Endodermal cell (in vitro differentiated cells): ENCODE data around the gene OMP. TPM values are rescaled to one million over a fixed set of nuclear protein-coding genes. Genes with fewer than 3 reads are reported as not detected.

Experiments used
- DNase-seq: peaks from one replicate; pipeline ENCODE4 v3.0.0-alpha.2; 2017
- H3K27ac ChIP-seq: 2 replicates; pipeline ENCODE4 v1.5.1; 2013; ENCODE audit warnings: mild to moderate bottlenecking, low read depth, low read length, moderate library complexity
- H3K27me3 ChIP-seq: 2 replicates; pipeline ENCODE4 v1.6.1; 2013; ENCODE audit warnings: mild to moderate bottlenecking, low read length, moderate library complexity; ENCODE audit not compliant: insufficient read depth, control insufficient read depth, poor library complexity, severe bottlenecking
- H3K36me3 ChIP-seq: 2 replicates; pipeline ENCODE4 v1.7.0; 2013; ENCODE audit warnings: mild to moderate bottlenecking, low read length, moderate library complexity; ENCODE audit not compliant: control insufficient read depth, insufficient read depth
- H3K4me1 ChIP-seq: one replicate; pipeline ENCODE4 v1.7.0; 2013; ENCODE audit warnings: low read length; ENCODE audit not compliant: control insufficient read depth, insufficient read depth
- H3K4me3 ChIP-seq: 2 replicates; pipeline ENCODE4 v1.5.1; 2013; ENCODE audit warnings: mild to moderate bottlenecking, low read length, moderate library complexity
- H3K9ac ChIP-seq: 2 replicates; pipeline ENCODE4 v1.6.1; 2013; ENCODE audit warnings: mild to moderate bottlenecking, low read length, moderate library complexity; ENCODE audit not compliant: poor library complexity, severe bottlenecking; ENCODE audit errors: extremely low read depth
- H3K9me3 ChIP-seq: 2 replicates; pipeline ENCODE4 v1.6.1; 2013; ENCODE audit warnings: mild to moderate bottlenecking, low read length, moderate library complexity; ENCODE audit not compliant: control insufficient read depth
- H3K27ac Mint-ChIP-seq: 2 replicates; pipeline ENCODE4 v1.8.0; 2020; ENCODE audit warnings: mixed read lengths
- H3K27me3 Mint-ChIP-seq: 2 replicates; pipeline ENCODE4 v1.8.0; 2021; ENCODE audit warnings: mild to moderate bottlenecking, mixed read lengths; ENCODE audit not compliant: insufficient read depth
- H3K36me3 Mint-ChIP-seq: 2 replicates; pipeline ENCODE4 v1.8.0; 2020; ENCODE audit warnings: low read depth, mixed read lengths
- H3K4me1 Mint-ChIP-seq: 2 replicates; pipeline ENCODE4 v1.8.0; 2020; ENCODE audit warnings: mixed read lengths
- H3K4me3 Mint-ChIP-seq: 2 replicates; pipeline ENCODE4 v1.8.0; 2020; ENCODE audit warnings: mild to moderate bottlenecking, moderate library complexity, mixed read lengths
- H3K9me3 Mint-ChIP-seq: 2 replicates; pipeline ENCODE4 v1.8.0; 2020; ENCODE audit warnings: mild to moderate bottlenecking, mixed read lengths
- CTCF ChIP-seq: fragments of 200-600 bp; sonication (generic); conservative IDR thresholded peaks from 2 replicates; pipeline ENCODE4 v1.5.0; 2021; ENCODE audit warnings: antibody characterized with exemption, mild to moderate bottlenecking
- WGBS, 2 experiments: methylation state at CpG; one replicate each; pipeline versions ENCODE4 v1.1.5 to v1.1.7; 2013; ENCODE audit warnings: missing lambda C conversion rate in 2 of 2, mixed read lengths in 1 of 2; ENCODE audit not compliant: insufficient coverage in 1 of 2, insufficient read length in 1 of 2; 5-methylcytosine and 5-hydroxymethylcytosine counted together
- total RNA-seq, 2 donors: library from RNA; stranded (reverse); fragmentation: NEBNext Ultra II Directional in 1 of 2; extraction: Animal tissue kit (Norgen Biotek cat#: 25700) in 1 of 2; gene quantifications; 2 replicates in 1 of 2; 3 replicates in 1 of 2; pipeline ENCODE4 v1.2.1, GENCODE V29; 2021

Gene OMP
- total RNA-seq, 2 donors from 2014 or later = 1.6 to 1.7 TPM

- H3K27me3 ChIP-seq = peaks cover 13% of the 10 kb centered on the region
- TF ChIP-seq CTCF = no peak
- no peaks in the 10 kb centered on the region for H3K4me1 ChIP-seq
- H3K36me3 ChIP-seq = no peaks in the 10 kb centered on the region
- no peak overlapping the region for H3K9ac ChIP-seq
- Mint-ChIP-seq H3K4me1 (peaks cover 6% of the 10 kb centered on the region), H3K36me3 (no peaks in the 10 kb centered on the region), H3K9me3 (no peaks in the 10 kb centered on the region), H3K27ac (no peak overlapping the region), H3K27me3 (peaks cover 27% of the 10 kb centered on the region), H3K4me3 (no peak overlapping the region)
- H3K27ac ChIP-seq = no peak overlapping the region
- H3K9me3 ChIP-seq = no peaks in the 10 kb centered on the region
- no peak for DNase-seq
- 91 to 94% methylated on average over 5 to 10 of the region's 10 CpGs for WGBS, 2 experiments
- H3K4me3 ChIP-seq = no peak overlapping the region
Measured at GRCh38 chr11:77146261-77147035, 43.8 kb downstream of the OMP start.

GRCh38 chr11:77147036-77147315 lies 44.3 kb downstream of the OMP start:
- TF ChIP-seq CTCF = no peak
- Mint-ChIP-seq H3K9me3 (no peaks in the 10 kb centered on the region), H3K27ac (no peak overlapping the region), H3K4me1 (peaks cover 6% of the 10 kb centered on the region), H3K36me3 (no peaks in the 10 kb centered on the region), H3K4me3 (peak overlapping the region; percentile 62), H3K27me3 (peaks cover 27% of the 10 kb centered on the region)
- H3K4me1 ChIP-seq = no peaks in the 10 kb centered on the region
- no peaks in the 10 kb centered on the region for H3K36me3 ChIP-seq
- H3K27me3 ChIP-seq = peaks cover 13% of the 10 kb centered on the region
- 83 to 100% methylated on average over 1 of the region's 1 CpG for WGBS, 2 experiments
- no peak for DNase-seq
- no peak overlapping the region for H3K4me3 ChIP-seq
- no peak overlapping the region for H3K9ac ChIP-seq
- H3K27ac ChIP-seq = no peak overlapping the region
- H3K9me3 ChIP-seq = no peaks in the 10 kb centered on the region

- Mint-ChIP-seq H3K36me3 (no peaks in the 10 kb centered on the region), H3K9me3 (no peaks in the 10 kb centered on the region), H3K27ac (no peak overlapping the region), H3K4me3 (peak overlapping the region; percentile 62), H3K27me3 (peaks cover 31% of the 10 kb centered on the region), H3K4me1 (peaks cover 6% of the 10 kb centered on the region)
- TF ChIP-seq CTCF = no peak
- no peaks in the 10 kb centered on the region for H3K36me3 ChIP-seq
- WGBS, 2 experiments = 15 to 33% methylated on average over 15 to 47 of the region's 47 CpGs
- peaks cover 13% of the 10 kb centered on the region for H3K27me3 ChIP-seq
- H3K27ac ChIP-seq = peak overlapping the region; percentile 36
- peak overlapping the region; percentile 60 for H3K4me3 ChIP-seq
- peak; percentile 87 for DNase-seq
- no peaks in the 10 kb centered on the region for H3K4me1 ChIP-seq
- H3K9me3 ChIP-seq = no peaks in the 10 kb centered on the region
- H3K9ac ChIP-seq = no peak overlapping the region
Measured at GRCh38 chr11:77147668-77148321, 45.2 kb downstream of the OMP start.
